NOMO-1 treated with dmso at 0.1 percent for 144 hours (cell line): ENCODE results near the gene DOCK9.
"Not testable (repeated sequence)": the region's sequence is repeated elsewhere in the genome, so short reads cannot be mapped to it uniquely, and the experiment has no call there.

Experiments used
- DNase-seq: peaks from one replicate; lab custom pipeline; 2025; ENCODE audit not compliant: unreplicated experiment; lab: John Stamatoyannopoulos, UW

Gene DOCK9

GRCh38 chr13:98921015-98921580 lies 56.8 kb downstream of the DOCK9 start:
- DNase-seq: no peak

GRCh38 chr13:98919566-98919965 lies 58.3 kb downstream of the DOCK9 start:
- no peak for DNase-seq

DNA sequence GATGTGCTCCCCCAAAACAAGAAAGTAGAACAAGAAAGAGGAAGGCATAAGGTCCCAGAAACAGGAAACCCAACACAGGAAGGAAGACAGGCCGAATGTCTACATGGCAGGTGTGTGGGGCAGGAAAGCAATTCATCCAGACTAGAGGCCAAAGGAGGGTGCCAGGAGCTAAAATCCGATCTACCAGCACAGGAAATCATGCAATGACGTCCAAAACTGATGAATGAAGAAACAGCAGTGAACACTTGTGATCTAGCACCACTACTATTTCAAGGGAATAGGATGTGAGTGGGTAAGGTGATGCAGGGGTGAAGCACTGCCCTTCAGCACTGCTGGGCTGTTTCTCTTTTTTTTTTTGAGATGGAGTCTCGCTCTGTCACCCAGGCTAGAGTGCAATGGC lies 59.1 kb downstream of the DOCK9 start:
- DNase-seq: peak; percentile 44

- no peak for DNase-seq
Observed at GRCh38 chr13:98917116-98917515, 60.7 kb downstream of the DOCK9 start.

DNA sequence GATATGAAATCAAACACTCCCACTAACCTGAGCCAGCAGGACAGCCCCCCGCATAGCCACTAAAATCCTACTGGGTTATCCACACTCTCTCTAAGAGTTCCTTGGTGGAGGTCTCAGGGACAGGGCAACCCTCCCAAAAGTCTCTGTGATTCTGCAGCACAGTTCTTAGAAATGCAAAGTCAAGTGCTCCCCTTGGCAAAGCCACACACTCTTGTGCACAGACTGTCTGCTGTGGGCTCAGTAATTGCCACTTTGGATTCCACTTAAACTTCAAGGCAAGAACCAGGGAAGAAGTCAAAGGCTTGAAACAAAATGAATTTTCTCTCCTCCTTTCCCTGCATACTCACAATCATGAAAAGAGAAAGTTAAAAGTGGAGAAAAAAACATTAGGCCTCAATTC lies 61.5 kb downstream of the DOCK9 start:
- no peak for DNase-seq

DNA sequence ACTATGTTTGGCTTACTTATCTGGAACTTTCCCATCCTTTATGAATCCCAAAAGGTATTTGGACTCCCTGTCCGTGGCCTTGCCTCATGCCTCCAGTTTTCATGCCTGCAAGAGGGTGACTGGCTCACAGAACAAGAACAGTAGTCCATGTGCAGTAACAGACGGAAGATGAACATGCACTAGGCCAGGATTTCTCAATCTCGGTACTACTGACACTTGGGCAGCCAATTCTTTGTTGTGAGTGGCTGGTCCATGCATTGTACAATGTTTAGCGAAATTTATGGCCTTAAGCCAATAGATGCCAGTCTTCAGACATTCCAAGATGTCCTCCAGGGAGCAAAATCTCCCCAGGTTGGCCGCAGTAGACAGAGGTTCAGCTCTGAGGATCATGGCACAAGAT lies 61.9 kb downstream of the DOCK9 start:
- DNase-seq: no peak

GRCh38 chr13:98915563-98915962 lies 62.3 kb downstream of the DOCK9 start:
- no peak for DNase-seq

DNA sequence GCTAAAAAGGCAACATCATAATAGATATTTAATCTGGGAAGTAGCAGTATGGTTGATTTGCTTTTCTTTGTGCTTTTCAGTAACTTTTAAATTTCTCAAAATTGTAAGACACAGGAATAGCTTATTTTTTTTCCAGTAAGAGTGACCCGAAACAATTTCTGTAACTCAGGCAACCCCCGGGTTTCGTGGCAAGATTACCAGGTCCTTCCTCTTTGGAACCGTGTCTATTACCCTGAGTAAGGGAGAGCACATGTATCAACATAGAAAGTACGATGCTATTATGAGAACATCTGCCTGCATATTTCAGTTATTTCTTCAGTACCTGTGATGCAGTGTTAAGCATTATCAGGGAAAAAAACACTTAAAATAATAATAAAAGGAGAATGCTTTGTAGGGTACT lies 64.1 kb downstream of the DOCK9 start:
- no peak for DNase-seq

DNA sequence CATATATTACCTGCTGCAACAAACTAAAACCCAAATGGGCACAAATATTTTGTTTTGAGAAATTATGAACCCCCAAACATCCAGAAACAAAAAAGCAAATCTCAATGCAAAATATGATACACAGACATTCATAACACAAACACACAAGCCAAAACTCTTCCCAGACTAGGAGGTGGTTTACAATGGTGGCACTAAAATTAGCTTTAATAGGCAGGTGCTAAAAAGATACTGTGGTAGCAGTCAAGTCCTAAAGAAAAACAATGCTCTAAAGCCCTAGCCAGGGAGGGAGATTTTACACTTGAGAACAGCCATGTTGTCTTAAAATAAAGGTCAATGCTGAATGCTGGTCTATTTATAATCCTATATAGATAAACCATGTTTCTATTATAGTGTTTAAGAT lies 65.0 kb downstream of the DOCK9 start:
- no peak for DNase-seq

- no peak for DNase-seq
Observed at GRCh38 chr13:98910501-98910951, 67.3 kb downstream of the DOCK9 start.

DNA sequence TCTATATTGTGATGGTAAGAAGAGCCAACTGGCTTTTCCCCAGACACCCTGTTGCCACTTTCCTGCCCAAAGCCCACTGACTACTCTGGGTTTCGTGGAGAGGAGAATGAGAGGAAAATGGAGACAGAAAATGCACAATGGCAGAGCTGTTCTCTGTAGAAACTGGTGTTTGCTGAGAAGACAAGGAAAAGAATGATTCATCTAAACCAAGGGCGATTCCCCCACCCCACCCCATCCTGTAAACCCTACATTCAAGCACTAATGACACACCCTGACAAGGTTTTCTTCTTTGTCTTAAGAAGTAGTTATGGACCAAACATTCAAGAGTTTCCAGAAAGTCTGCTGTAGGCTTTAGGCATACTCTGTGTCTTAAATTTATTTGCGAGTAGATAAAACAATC lies 68.8 kb downstream of the DOCK9 start:
- no peak for DNase-seq

- DNase-seq: no peak
Observed at GRCh38 chr13:98906746-98907502, 70.9 kb downstream of the DOCK9 start.

DNA sequence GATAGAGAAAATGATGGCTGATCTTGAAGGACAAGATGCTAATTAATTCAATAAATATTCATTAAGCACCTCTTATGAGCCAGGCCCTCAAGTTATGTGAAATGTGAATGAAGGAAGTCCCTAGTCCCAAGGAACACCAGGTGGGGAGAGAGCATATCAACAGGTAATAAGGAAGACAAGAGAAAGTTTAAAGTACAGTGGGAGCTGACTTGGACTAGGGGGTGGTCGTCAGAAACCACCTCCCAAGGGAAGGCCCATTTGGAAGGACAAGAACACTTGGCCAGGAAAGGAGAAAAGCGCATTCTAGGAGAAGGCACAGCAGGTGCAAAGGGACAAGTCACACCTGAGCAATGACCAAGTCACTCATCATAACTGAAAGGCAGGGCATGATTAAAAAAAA lies 72.7 kb downstream of the DOCK9 start:
- no peak for DNase-seq

DNA sequence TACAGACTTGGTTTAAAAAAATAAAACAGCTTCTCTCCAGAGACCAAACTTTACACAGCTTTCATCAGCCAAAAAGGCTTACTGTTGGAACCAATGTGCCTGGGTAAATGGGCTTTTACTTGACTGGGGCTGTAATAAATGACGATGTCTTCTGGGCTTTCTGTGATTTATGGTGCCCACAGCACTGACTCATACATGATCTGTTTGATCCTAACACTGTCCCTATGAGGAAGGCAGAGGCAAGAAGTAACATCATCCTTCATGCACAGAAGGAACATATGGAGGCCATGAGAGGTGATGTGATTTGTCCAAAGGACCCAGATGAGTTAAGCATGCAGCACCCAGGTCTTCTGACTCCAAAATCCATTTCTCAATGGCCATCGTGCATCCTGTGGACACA lies 77.4 kb downstream of the DOCK9 start:
- no peak for DNase-seq

- no peak for DNase-seq
Observed at GRCh38 chr13:98897706-98898105, 80.2 kb downstream of the DOCK9 start.

- DNase-seq: no peak
Observed at GRCh38 chr13:98896868-98897144, 81.1 kb downstream of the DOCK9 start.

DNA sequence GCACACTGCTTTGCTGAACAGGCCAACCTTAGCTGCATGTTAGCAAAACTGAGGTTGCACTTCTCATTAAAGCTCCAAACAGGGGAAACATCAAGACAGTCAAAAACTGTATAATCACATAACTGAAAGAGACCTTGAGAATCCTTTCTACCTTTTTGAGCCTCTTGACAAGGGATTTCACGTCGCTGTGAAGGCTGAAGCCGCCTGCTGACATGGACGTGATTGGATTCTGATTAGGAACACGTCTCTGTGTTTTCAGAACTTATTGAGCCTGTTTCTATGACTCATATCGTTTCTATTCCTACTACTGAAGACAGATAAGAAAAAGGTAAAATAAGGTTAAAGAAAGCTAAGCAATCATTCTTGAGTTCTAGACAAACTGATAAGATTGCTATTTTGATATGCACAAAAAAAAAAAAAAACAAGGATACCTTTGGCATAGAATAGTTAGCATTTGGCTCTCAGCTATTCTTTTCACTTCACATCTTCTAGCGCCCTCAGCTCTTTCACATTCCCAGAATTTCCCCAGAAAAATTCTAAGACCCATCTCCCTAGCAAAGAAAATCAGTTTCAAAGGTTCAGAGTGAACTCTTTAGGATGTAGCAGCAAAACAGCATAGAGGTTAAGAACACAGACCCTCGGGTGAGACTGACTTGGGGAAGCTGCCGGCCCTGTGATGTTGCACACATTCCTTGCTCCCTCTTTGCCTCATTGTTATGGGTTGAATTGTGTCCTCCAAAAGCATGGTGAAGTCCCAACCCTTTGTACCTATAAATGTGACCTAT lies 81.6 kb downstream of the DOCK9 start:
- no peak for DNase-seq

GRCh38 chr13:98894814-98895213 lies 83.0 kb downstream of the DOCK9 start:
- not testable (repeated sequence) for DNase-seq

GRCh38 chr13:98893371-98893770 lies 84.5 kb downstream of the DOCK9 start:
- DNase-seq: no peak

DNA sequence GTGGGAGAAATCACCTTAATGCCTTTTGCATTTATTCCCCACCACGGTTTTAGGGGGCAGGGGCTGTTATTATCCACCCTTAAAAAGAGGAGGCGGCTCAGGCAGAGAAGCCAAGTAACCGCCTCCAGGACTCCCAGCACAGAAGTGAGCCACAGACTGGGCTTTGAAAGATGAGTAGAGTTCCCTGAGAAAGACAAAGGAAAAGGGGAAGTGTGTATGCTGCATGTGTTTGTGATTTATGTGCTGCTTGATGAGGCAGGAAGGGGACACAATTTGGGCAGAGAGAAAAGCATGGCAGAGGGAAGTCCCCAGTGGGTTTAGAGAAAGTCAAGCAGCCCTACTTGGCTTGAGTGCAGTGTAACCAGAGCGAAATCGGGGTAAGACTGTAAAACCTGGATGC lies 85.0 kb downstream of the DOCK9 start:
- peak; percentile 84 for DNase-seq

DNA sequence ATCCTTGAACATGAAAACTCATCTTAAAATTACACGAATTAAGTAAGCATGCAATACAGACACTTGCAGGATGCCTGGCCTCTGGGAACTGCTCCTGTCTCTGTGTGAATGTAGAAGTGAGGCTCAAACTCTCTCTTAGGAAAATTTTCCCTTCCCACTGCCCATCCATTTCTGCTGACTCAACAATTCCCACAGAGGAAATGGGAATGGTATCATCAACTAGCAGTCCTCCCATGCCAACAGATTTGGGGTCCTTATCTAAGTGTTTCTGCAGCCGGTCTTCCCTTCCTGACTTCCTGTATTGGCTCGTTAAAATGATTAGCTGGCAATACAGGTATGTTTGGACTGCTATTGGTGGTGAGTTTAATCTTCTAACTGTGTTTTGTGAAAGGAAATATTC lies 85.8 kb downstream of the DOCK9 start:
- no peak for DNase-seq

- no peak for DNase-seq
Observed at GRCh38 chr13:98890925-98891324, 86.9 kb downstream of the DOCK9 start.
